ENCODE results near the gene TMIE. TPM values are rescaled to one million over a fixed set of nuclear protein-coding genes. Genes with fewer than 3 reads are reported as not detected.
"Not testable (repeated sequence)": the region's sequence is repeated elsewhere in the genome, so short reads cannot be mapped to it uniquely, and the experiment has no call there.

TMIE gene
- total RNA-seq, 1 experiment from 2014 or later, result 0.26 TPM

GRCh38 chr3:46746711-46747110, 45.5 kb downstream of the TMIE start:
- no peak for DNase-seq (ENCODE audit: unreplicated experiment)
- Mint-ChIP-seq H3K4me3 (ENCODE audit: unreplicated experiment) (no peak overlapping the region), H3K9me3 (ENCODE audit: unreplicated experiment) (no peaks in the 10 kb centered on the region), H3K27me3 (ENCODE audit: insufficient read depth, unreplicated experiment) (peaks cover 17% of the 10 kb centered on the region), H3K4me1 (ENCODE audit: insufficient read depth, unreplicated experiment) (no peaks in the 10 kb centered on the region), H3K36me3 (ENCODE audit: insufficient read depth, unreplicated experiment) (no peaks in the 10 kb centered on the region), H3K27ac (ENCODE audit: low read depth, unreplicated experiment) (no peak overlapping the region)
- ChIA-PET CTCF (interaction anchor here (0.6 kb wide), 1 partner anchor 150 kb away, joined by 3 read pairs; no protein-coding TSS in a partner anchor), POLR2A (no interaction called here)
- TF ChIP-seq, protein P1, sequence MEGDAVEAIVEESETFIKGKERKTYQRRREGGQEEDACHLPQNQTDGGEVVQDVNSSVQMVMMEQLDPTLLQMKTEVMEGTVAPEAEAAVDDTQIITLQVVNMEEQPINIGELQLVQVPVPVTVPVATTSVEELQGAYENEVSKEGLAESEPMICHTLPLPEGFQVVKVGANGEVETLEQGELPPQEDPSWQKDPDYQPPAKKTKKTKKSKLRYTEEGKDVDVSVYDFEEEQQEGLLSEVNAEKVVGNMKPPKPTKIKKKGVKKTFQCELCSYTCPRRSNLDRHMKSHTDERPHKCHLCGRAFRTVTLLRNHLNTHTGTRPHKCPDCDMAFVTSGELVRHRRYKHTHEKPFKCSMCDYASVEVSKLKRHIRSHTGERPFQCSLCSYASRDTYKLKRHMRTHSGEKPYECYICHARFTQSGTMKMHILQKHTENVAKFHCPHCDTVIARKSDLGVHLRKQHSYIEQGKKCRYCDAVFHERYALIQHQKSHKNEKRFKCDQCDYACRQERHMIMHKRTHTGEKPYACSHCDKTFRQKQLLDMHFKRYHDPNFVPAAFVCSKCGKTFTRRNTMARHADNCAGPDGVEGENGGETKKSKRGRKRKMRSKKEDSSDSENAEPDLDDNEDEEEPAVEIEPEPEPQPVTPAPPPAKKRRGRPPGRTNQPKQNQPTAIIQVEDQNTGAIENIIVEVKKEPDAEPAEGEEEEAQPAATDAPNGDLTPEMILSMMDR (IDR thresholded peaks at IDR 0.05; ENCODE audit: unreplicated experiment), result no peak
- BruUV-seq (replicated peaks), result no TSS peak
- intact Hi-C loops (cut with micrococcal nuclease), result no loop called here

DNA sequence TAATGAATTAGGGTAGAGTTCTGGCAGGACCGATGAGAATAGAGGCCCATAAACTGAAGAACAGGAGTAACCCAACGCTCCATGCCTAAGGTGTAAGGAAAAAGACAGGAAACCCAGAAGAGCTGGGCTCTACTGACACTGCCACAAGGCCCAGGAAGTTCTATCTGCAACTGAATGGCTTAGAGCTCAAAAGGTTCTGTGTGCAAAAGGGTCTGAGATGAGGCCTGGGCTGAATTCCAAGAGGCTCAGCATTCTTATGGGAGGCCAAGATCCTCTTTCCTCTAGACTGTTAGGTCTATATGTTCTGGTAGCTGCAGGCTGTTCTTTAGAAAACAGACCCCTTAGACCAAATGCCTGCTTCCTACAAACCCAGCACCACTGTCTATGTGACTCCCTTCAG, 47.0 kb downstream of the TMIE start:
- no peak overlapping the region for H3K27ac Mint-ChIP-seq (ENCODE audit: low read depth, unreplicated experiment)
- no TSS peak for BruUV-seq (replicated peaks)
- ChIA-PET CTCF (no interaction called here), POLR2A (interaction anchor here (0.7 kb wide), 1 partner anchor 1159 kb away, joined by 3 read pairs; no protein-coding TSS in a partner anchor)
- intact Hi-C loops (cut with micrococcal nuclease), result no loop called here
- peaks cover 17% of the 10 kb centered on the region for H3K27me3 Mint-ChIP-seq (ENCODE audit: insufficient read depth, unreplicated experiment)
- H3K36me3 Mint-ChIP-seq (ENCODE audit: insufficient read depth, unreplicated experiment), result no peaks in the 10 kb centered on the region
- no peak overlapping the region for H3K4me3 Mint-ChIP-seq (ENCODE audit: unreplicated experiment)
- no peaks in the 10 kb centered on the region for H3K9me3 Mint-ChIP-seq (ENCODE audit: unreplicated experiment)
- TF ChIP-seq, protein P1 (IDR thresholded peaks at IDR 0.05; ENCODE audit: unreplicated experiment), result no peak
- H3K4me1 Mint-ChIP-seq (ENCODE audit: insufficient read depth, unreplicated experiment), result no peaks in the 10 kb centered on the region
- DNase-seq (ENCODE audit: unreplicated experiment), result no peak

DNA sequence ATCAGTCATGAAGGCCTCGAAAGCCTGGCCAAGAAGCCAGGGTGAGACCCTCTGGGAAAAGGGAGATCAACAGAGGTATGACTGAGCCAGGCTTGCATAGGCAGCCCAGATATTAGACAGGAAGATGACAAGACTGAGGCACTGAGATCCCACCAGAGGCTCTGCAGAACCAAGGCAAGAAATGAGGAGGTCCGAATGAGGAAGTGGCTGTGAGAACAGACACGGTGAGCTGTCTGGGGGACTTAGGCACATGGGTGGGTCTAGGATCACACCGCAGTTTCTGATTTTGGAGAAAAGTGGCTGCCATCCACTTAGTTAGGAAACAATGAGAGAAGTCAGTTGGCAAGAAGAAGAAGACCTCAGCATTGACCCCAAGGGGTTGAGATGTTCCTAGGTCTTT, 47.9 kb downstream of the TMIE start:
- intact Hi-C loops (cut with micrococcal nuclease), result no loop called here
- H3K9me3 Mint-ChIP-seq (ENCODE audit: unreplicated experiment), result no peaks in the 10 kb centered on the region
- H3K36me3 Mint-ChIP-seq (ENCODE audit: insufficient read depth, unreplicated experiment), result no peaks in the 10 kb centered on the region
- POLR2A ChIA-PET, result no interaction called here
- H3K4me3 Mint-ChIP-seq (ENCODE audit: unreplicated experiment), result no peak overlapping the region
- CTCF ChIA-PET, result no interaction called here
- no peaks in the 10 kb centered on the region for H3K4me1 Mint-ChIP-seq (ENCODE audit: insufficient read depth, unreplicated experiment)
- no TSS peak for BruUV-seq (replicated peaks)
- H3K27ac Mint-ChIP-seq (ENCODE audit: low read depth, unreplicated experiment), result no peak overlapping the region
- peaks cover 17% of the 10 kb centered on the region for H3K27me3 Mint-ChIP-seq (ENCODE audit: insufficient read depth, unreplicated experiment)
- TF ChIP-seq, protein P1 (IDR thresholded peaks at IDR 0.05; ENCODE audit: unreplicated experiment), result no peak
- DNase-seq (ENCODE audit: unreplicated experiment), result no peak

- BruUV-seq (replicated peaks), result no TSS peak
- intact Hi-C loops (cut with micrococcal nuclease), result no loop called here
- ChIA-PET POLR2A (no interaction called here), CTCF (interaction anchor here (0.6 kb wide), 1 partner anchor 136 kb away, joined by 3 read pairs; no protein-coding TSS in a partner anchor)
- H3K36me3 Mint-ChIP-seq (ENCODE audit: insufficient read depth, unreplicated experiment), result no peaks in the 10 kb centered on the region
- H3K27ac Mint-ChIP-seq (ENCODE audit: low read depth, unreplicated experiment), result no peak overlapping the region
- H3K4me3 Mint-ChIP-seq (ENCODE audit: unreplicated experiment), result no peak overlapping the region
- TF ChIP-seq, protein P1 (IDR thresholded peaks at IDR 0.05; ENCODE audit: unreplicated experiment), result no peak
- no peaks in the 10 kb centered on the region for H3K9me3 Mint-ChIP-seq (ENCODE audit: unreplicated experiment)
- H3K27me3 Mint-ChIP-seq (ENCODE audit: insufficient read depth, unreplicated experiment), result peaks cover 17% of the 10 kb centered on the region
- no peak for DNase-seq (ENCODE audit: unreplicated experiment)
- H3K4me1 Mint-ChIP-seq (ENCODE audit: insufficient read depth, unreplicated experiment), result no peaks in the 10 kb centered on the region
Observed at GRCh38 chr3:46750555-46751038, 49.4 kb downstream of the TMIE start.

DNA sequence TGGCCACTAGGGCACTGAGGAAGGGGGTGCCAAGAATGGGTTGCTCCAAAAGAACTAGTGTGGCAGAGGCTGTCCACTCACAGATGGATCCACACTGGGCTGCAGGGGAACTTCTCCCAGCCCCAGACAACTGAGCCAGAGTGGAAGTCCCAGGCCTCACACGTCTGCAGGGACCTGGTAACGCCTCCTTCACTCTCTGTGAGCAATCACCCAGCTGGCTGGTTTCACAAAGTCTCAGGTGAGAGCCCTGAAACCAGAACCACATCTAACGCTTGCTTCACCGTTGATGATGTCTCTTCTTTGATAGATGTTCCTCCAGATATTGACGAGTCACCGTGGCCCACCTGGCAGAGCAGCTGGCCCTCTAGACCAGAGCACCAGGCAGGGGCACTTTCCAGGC, 51.9 kb downstream of the TMIE start:
- H3K9me3 Mint-ChIP-seq (ENCODE audit: unreplicated experiment); H3K4me1 Mint-ChIP-seq (ENCODE audit: insufficient read depth, unreplicated experiment); H3K36me3 Mint-ChIP-seq (ENCODE audit: insufficient read depth, unreplicated experiment); H3K4me3 Mint-ChIP-seq (ENCODE audit: unreplicated experiment); H3K27ac Mint-ChIP-seq (ENCODE audit: low read depth, unreplicated experiment); intact Hi-C loops (cut with micrococcal nuclease); POLR2A ChIA-PET; DNase-seq (ENCODE audit: unreplicated experiment); CTCF ChIA-PET; BruUV-seq (replicated peaks): not testable (repeated sequence)
- H3K27me3 Mint-ChIP-seq (ENCODE audit: insufficient read depth, unreplicated experiment), result peaks cover 23% of the 10 kb centered on the region

All from MCF 10A (cell line).